ENCODE measurements around the gene KDM3B. TPM values are rescaled to one million over a fixed set of nuclear protein-coding genes. Genes with fewer than 3 reads are reported as not detected.
A peak's percentile ranks its signal among the peaks of the same experiment; 100 is the strongest.

Gene KDM3B
- total RNA-seq, 1 donor from 2014 or later: 39.1 TPM

- H3K27me3 Mint-ChIP-seq (ENCODE audit: low read depth): no peaks in the 10 kb centered on the region
- peaks cover 57% of the 10 kb centered on the region for H3K4me1 Mint-ChIP-seq (ENCODE audit: low read depth)
- H3K27ac Mint-ChIP-seq (ENCODE audit: unreplicated experiment): peak overlapping the region; percentile 78
- H3K9me3 Mint-ChIP-seq (ENCODE audit: low read depth): peaks cover 4% of the 10 kb centered on the region
- H3K36me3 Mint-ChIP-seq (ENCODE audit: low read depth): peaks cover 13% of the 10 kb centered on the region
- no peak for TF ChIP-seq CTCF (IDR thresholded peaks at IDR 0.05)
- H3K4me3 Mint-ChIP-seq (ENCODE audit: unreplicated experiment): no peak overlapping the region
- DNase-seq (ENCODE audit: low spot score): no peak
Measured at GRCh38 chr5:138351056-138351455, 1.4 kb upstream of the KDM3B start.

GRCh38 chr5:138351517-138351916 is 968 bp upstream of the KDM3B start:
- H3K27me3 Mint-ChIP-seq (ENCODE audit: low read depth): no peaks in the 10 kb centered on the region
- DNase-seq (ENCODE audit: low spot score): no peak
- H3K9me3 Mint-ChIP-seq (ENCODE audit: low read depth): peaks cover 4% of the 10 kb centered on the region
- H3K4me3 Mint-ChIP-seq (ENCODE audit: unreplicated experiment): peak overlapping the region; percentile 56
- H3K4me1 Mint-ChIP-seq (ENCODE audit: low read depth): peaks cover 57% of the 10 kb centered on the region
- no peak for TF ChIP-seq CTCF (IDR thresholded peaks at IDR 0.05)
- peak overlapping the region; percentile 78 for H3K27ac Mint-ChIP-seq (ENCODE audit: unreplicated experiment)
- H3K36me3 Mint-ChIP-seq (ENCODE audit: low read depth): peaks cover 13% of the 10 kb centered on the region

GRCh38 chr5:138352722-138353559 is 456 bp downstream of the KDM3B start:
- peak; percentile 71 for TF ChIP-seq CTCF (IDR thresholded peaks at IDR 0.05)
- H3K4me3 Mint-ChIP-seq (ENCODE audit: unreplicated experiment): peak overlapping the region; percentile 94
- H3K9me3 Mint-ChIP-seq (ENCODE audit: low read depth): peaks cover 4% of the 10 kb centered on the region
- DNase-seq (ENCODE audit: low spot score): no peak
- H3K36me3 Mint-ChIP-seq (ENCODE audit: low read depth): peaks cover 2% of the 10 kb centered on the region
- peaks cover 57% of the 10 kb centered on the region for H3K4me1 Mint-ChIP-seq (ENCODE audit: low read depth)
- peak overlapping the region; percentile 98 for H3K27ac Mint-ChIP-seq (ENCODE audit: unreplicated experiment)
- no peaks in the 10 kb centered on the region for H3K27me3 Mint-ChIP-seq (ENCODE audit: low read depth)

- peaks cover 4% of the 10 kb centered on the region for H3K9me3 Mint-ChIP-seq (ENCODE audit: low read depth)
- H3K4me1 Mint-ChIP-seq (ENCODE audit: low read depth): peaks cover 57% of the 10 kb centered on the region
- TF ChIP-seq CTCF (IDR thresholded peaks at IDR 0.05): no peak
- H3K27me3 Mint-ChIP-seq (ENCODE audit: low read depth): no peaks in the 10 kb centered on the region
- peak overlapping the region; percentile 94 for H3K4me3 Mint-ChIP-seq (ENCODE audit: unreplicated experiment)
- no peak for DNase-seq (ENCODE audit: low spot score)
- H3K27ac Mint-ChIP-seq (ENCODE audit: unreplicated experiment): peak overlapping the region; percentile 98
- H3K36me3 Mint-ChIP-seq (ENCODE audit: low read depth): peaks cover 2% of the 10 kb centered on the region
Measured at GRCh38 chr5:138353560-138354080, 1.1 kb downstream of the KDM3B start.

GRCh38 chr5:138354387-138354786 is 1.9 kb downstream of the KDM3B start:
- peaks cover 54% of the 10 kb centered on the region for H3K4me1 Mint-ChIP-seq (ENCODE audit: low read depth)
- no peak for DNase-seq (ENCODE audit: low spot score)
- peak overlapping the region; percentile 94 for H3K4me3 Mint-ChIP-seq (ENCODE audit: unreplicated experiment)
- peaks cover 4% of the 10 kb centered on the region for H3K9me3 Mint-ChIP-seq (ENCODE audit: low read depth)
- no peak for TF ChIP-seq CTCF (IDR thresholded peaks at IDR 0.05)
- no peaks in the 10 kb centered on the region for H3K36me3 Mint-ChIP-seq (ENCODE audit: low read depth)
- peak overlapping the region; percentile 98 for H3K27ac Mint-ChIP-seq (ENCODE audit: unreplicated experiment)
- H3K27me3 Mint-ChIP-seq (ENCODE audit: low read depth): no peaks in the 10 kb centered on the region
